NCI-H748 (cell line): ENCODE data around the gene IGSF23.
A peak's percentile ranks its signal among the peaks of the same experiment; 100 is the strongest.
"Not testable (repeated sequence)": the region's sequence is repeated elsewhere in the genome, so short reads cannot be mapped to it uniquely, and the experiment has no call there.

ENCODE experiments used
- DNase-seq: peaks from one replicate; lab custom pipeline; 2025; ENCODE audit not compliant: unreplicated experiment; lab: John Stamatoyannopoulos, UW

IGSF23 gene

DNA sequence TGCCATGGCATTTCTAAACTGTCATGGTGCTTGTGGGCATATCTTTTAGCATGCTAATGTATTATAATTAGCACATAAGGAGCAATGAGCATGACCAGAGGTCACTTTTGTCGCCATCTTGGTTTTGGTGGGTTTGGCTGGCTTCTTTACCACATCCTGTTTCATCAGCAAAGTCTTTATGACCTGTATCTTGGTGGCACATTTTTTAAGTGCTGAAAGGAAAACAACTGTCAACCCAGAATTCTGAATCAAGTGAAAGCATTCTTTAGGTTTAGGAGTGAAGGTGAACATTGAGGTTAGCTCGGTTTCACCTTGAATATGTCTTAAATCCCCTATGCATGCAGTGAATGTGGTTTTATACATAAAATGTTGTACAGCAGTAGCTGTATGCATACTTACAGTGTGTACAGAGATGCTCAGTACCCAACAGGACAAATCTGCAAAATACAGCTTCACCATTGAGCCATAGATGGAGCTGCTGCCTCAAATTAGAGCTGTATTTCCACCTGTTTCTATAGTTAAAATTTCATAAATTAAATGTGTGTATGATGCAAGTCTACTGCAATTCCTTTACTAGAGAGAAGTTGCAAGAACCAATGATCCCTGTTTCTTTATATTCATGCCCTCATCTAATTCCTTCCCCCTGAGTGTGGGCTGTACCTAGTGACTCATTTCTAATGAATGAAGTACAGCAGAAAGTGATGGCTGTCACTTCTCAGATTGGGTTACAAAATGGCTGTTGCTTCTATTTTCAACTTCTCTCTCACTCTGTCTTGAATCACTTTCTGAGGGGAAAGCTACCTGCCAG is 25.2 kb upstream of the IGSF23 start:
- DNase-seq, result peak; percentile 27

DNA sequence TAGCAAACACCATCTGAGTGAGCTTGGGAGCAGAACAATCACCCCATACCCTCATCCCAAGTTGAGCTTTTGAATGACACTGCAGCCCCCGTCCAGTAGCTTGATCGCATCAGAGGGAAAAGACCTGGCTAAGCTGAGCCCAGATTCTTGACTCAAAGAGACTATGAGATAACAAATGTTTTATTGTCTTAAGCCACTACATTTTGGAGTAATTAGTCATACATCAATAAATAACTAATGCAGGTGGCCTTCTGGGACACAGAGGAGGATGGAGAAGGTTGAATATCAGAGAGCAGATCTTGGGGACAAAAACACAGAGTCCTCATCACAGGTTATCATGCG is 24.6 kb upstream of the IGSF23 start:
- DNase-seq, result no peak

- no peak for DNase-seq
Observed at GRCh38 chr19:44590245-44591059, 22.9 kb upstream of the IGSF23 start.

DNA sequence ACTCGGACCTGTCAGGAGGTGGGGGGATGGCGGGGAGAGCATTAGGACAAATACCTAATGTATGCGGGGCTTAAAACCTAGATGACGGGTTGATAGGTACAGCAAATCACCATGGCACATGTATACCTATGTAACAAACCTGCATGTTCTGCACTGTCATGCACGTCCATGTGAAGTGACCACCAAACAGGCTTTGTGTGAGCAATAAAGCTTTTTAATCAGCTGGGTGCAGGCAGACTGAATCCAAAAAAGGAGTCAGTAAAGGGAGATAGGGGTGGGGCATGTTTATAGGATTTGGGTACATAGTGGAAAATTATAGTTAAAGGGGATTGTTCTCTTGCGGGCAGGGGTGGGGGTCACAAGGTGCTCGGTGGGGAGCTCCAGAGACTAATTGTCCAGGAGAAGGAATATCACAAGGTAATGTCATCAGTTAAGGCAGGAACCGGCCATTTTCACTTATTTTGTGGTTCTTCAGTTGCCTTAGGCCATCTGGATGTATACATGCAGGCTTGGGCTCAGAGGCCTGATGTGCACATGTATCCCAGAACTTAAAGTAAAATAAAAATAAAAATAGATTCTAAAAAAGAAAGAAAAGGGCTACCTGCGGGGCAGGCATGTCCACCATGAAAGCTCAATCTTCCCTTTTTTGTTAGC is 21.9 kb upstream of the IGSF23 start:
- not testable (repeated sequence) for DNase-seq

- DNase-seq, result no peak
Observed at GRCh38 chr19:44592451-44592890, 20.9 kb upstream of the IGSF23 start.

DNA sequence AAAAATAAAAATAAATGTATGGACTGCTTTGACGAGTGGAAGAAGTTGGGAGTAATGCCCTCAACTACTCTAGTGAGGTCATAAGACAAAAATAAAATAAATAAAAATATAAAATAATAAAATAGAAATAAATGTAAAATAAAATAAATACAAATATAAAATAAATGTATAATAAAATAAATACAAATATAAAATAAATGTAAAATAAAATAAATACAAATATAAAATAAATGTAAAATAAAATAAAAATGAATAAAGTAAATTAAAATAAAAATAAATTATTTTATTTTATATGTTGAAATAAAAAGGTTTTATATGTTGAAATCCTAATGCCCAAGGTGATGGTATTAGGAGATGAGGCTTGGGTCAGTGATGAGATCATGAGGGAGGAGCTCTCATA is 20.1 kb upstream of the IGSF23 start:
- no peak for DNase-seq

DNA sequence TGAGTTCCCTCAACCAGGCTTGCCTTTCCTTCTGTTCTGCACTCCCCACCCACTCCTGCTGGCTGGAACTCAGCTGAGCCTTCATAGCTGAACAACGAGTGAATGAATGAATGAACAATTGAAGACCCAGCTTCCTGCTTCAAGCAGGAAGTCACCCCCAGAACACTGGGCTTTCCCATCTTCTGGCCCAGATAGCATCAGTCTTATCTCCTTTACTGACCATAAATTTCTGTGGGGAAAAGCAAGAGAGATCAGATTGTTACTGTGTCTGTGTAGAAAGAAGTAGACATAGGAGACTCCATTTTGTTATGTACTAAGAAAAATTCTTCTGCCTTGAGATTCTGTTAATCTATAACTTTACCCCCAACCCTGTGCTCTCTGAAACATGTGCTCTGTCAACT is 19.5 kb upstream of the IGSF23 start:
- DNase-seq, result not testable (repeated sequence)

GRCh38 chr19:44596428-44597130 is 16.8 kb upstream of the IGSF23 start:
- DNase-seq, result no peak

DNA sequence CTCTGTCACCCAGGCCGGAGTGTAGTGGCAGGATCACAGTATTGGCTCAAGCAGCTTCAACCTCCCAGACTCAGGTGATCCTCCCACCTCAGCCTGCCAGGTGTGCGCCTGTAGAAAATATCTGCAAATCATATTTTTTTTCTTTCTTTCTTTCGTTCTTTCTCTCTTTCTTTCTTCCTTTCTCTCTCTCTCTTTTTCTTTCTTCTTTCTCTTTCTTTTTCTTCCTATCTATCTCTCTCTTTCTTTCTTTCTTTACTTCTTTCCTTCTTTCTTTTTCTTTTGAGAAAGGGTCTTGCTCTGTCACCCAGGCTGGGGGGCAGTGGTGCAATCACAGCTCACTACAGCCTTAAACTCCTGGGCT is 16.3 kb upstream of the IGSF23 start:
- DNase-seq, result no peak

GRCh38 chr19:44598355-44598754 is 15.0 kb upstream of the IGSF23 start:
- no peak for DNase-seq

- DNase-seq, result no peak
Observed at GRCh38 chr19:44598880-44599279, 14.5 kb upstream of the IGSF23 start.

GRCh38 chr19:44600466-44600865 is 12.9 kb upstream of the IGSF23 start:
- DNase-seq, result no peak

DNA sequence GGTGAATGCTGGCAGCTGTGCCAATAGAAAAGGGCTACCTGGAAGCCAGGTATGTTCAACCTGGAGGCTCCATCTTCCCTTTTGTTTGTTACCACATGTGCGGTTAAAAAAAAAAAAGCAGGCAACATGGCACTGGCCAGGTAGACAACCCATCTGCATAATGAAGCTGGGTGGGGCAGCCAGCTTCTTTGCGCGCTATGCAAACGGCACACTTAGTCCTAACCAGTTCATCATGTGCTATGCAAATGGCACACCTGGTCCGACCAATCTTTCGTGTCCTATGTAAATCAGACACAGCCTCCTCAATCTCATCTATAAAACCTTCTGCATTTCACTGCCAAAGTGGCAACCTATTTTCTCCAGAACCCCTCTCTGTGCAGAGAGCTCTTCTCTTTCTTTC is 11.3 kb upstream of the IGSF23 start:
- DNase-seq, result peak; percentile 96

DNA sequence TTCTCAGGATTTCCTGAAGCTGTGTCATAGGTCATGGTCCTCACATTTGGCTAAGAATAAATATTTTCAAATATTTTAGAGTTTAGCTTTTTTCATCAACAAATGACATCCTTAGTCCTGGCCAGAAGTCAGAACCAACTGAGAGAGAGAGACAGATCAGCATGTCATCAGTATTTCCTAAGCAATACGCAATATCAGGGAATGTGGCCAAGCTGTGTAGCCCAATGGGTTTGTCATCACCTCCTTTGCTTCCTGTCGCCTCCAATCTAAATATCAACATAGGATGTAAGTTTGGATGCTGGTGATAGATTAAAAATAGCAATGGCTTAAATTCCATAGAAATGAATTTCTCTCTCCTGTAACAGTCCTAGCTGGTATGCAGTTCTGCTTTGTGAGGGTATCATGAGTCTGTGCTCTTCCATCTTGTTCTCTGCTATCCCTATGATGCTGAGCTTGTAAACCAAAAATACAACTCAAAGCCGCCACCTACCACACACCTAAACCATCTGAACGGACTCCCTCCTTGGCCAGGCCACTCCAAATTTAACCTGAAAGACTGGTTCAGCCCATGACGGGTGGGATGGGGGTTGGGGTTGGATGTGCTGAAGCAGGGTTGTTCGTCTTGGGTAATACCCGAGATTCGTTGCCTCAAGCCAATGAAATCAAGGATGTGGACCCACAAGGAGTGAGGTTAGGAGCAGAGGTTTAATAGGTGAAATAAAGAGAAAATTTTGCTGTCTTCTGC is 10.0 kb upstream of the IGSF23 start:
- no peak for DNase-seq

- DNase-seq, result no peak
Observed at GRCh38 chr19:44604241-44604640, 9.1 kb upstream of the IGSF23 start.

- no peak for DNase-seq
Observed at GRCh38 chr19:44605547-44605946, 7.8 kb upstream of the IGSF23 start.

GRCh38 chr19:44607049-44607448 is 6.3 kb upstream of the IGSF23 start:
- no peak for DNase-seq

DNA sequence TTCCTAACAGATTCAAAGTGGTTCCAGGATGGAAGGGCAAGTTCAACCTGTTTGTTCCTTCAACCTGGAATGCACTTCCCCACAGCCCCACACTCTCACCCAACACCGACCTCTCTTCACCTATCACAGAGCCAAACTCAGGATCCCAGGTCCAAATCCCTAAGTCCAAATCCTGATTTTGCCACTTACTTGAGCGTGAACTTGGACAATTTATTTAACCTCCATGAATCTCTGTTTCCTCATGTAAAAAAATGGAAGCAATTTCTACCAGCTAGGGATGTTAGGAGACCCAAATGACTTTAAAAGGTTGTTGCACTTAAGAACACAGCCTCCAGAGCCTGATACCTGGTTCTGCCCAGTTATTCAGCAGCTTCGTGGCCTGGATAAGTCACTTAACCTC is 5.4 kb upstream of the IGSF23 start:
- DNase-seq, result no peak

DNA sequence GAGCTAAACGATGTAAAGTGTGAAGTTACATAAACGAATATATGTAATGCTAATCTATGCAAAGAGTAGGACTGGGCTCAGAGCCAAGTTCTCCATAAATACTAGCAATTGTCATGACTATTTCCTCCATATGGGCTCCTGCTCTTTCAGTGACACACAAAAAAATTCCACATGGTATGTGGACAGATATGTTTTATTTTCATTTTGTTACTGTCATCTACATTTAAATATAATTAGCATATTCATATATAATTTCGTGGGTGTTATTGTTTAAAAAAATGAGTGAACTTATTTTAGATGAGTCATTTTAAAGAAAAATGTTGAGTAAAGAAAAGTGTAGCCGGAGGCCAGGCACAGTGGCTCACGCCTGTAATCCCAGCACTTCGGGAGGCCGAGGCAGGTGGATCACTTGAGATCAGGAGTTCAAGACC is 5.0 kb upstream of the IGSF23 start:
- DNase-seq, result peak; percentile 84

- DNase-seq, result no peak
Observed at GRCh38 chr19:44609219-44609618, 4.1 kb upstream of the IGSF23 start.

DNA sequence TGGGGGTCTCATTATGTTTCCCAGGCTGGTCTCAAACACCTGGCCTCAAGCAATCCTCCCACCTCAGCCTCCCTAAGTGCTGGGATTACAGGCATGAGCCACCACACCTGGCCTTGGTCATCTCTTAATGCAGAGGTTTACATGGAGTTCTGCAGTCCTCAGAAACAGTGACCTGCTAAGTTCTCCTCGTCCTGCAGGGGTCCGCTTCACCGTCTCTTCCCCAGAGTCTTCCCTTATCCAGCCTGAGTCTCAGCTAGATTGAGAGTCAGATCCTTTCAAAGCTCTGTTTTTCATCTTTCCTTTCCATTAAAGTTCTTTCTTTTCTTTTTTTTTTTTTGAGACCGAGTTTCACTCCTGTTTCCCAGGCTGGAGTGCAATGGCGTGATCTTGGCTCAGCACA is 2.9 kb upstream of the IGSF23 start:
- DNase-seq, result not testable (repeated sequence)
